ENCODE data around the gene ST3GAL3. TPM values are rescaled to one million over a fixed set of nuclear protein-coding genes. Genes with fewer than 3 reads are reported as not detected.

The ST3GAL3 gene
- total RNA-seq, 2 donors from 2014 or later, result 15.5 to 20.6 TPM

DNA sequence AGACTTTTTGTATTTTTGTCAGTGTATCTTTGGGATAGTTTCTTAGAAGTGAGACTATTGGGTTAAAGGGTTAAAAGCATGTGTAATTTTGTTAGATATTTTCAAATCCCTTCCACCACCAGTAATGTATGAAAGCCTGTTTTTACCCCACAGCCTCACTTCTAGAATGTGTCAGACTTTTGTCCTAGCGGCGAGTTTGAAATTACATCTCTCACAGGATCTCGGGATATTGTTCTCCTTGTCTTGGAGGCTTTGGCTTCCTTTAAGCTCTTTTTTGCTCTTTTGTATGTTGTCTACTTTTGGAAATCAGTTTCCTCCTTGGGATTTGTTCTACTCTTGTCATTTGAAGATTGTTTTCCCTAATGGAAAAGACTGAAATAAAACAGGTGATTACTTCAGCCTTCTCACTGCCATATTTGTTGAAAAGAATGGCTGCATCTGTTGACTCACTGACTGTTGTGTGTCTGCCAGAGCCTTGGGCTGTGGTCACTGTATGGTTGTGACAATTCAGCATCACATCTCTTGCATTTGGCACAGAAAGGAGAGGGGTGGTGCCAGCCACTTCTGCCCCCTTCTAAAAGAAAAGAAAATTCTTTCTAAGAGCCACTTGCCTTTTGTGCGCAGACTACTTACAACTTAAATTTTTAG lies 22.6 kb downstream of the ST3GAL3 start:
- H3K36me3 ChIP-seq, result no peaks in the 10 kb centered on the region
- H3K27me3 ChIP-seq, result no peaks in the 10 kb centered on the region
- no peak for DNase-seq (ENCODE audit: low spot score)
- H3K9me3 ChIP-seq, result no peaks in the 10 kb centered on the region
- H3K27ac ChIP-seq, result no peak overlapping the region
- H3K4me3 ChIP-seq, result no peak overlapping the region
- TF ChIP-seq, protein P1, sequence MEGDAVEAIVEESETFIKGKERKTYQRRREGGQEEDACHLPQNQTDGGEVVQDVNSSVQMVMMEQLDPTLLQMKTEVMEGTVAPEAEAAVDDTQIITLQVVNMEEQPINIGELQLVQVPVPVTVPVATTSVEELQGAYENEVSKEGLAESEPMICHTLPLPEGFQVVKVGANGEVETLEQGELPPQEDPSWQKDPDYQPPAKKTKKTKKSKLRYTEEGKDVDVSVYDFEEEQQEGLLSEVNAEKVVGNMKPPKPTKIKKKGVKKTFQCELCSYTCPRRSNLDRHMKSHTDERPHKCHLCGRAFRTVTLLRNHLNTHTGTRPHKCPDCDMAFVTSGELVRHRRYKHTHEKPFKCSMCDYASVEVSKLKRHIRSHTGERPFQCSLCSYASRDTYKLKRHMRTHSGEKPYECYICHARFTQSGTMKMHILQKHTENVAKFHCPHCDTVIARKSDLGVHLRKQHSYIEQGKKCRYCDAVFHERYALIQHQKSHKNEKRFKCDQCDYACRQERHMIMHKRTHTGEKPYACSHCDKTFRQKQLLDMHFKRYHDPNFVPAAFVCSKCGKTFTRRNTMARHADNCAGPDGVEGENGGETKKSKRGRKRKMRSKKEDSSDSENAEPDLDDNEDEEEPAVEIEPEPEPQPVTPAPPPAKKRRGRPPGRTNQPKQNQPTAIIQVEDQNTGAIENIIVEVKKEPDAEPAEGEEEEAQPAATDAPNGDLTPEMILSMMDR (IDR thresholded peaks at IDR 0.05), result no peak
- no peaks in the 10 kb centered on the region for H3K4me1 ChIP-seq

DNA sequence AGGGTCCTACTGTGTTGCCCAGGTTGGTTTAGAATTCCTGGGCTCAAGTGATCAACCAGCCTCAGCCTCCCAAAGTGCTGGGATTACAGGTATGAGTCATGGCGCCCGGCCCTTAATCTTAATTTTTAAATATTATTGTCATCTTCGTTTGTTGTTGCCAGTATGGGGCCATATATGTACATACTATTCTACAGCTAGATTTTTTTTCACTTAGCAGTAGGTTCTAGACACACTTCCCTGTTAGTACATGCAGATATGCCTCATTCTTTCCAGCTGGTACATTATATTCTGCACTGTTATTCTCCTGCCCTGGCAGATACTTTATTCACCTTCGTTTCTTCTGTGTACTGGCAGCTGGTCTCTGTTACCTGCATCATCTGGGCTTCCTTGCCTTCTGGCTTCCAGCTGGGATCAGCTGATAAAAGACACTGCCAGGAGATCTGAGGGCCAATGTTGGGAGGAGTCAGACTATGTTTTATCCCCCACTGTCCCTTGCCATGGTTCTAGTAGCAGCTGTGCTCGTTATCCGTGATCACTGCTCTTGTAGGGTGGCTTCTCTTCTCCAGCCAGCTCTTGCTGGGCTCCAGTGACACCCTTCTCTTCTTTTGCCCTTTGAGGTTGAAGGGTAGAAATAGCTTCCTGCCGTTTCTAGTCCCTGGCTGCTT lies 24.7 kb downstream of the ST3GAL3 start:
- TF ChIP-seq, protein P1 (IDR thresholded peaks at IDR 0.05), result no peak
- Histone ChIP-seq H3K27ac (no peak overlapping the region), H3K4me3 (no peak overlapping the region), H3K4me1 (no peaks in the 10 kb centered on the region), H3K9me3 (no peaks in the 10 kb centered on the region), H3K27me3 (no peaks in the 10 kb centered on the region), H3K36me3 (peaks cover 3% of the 10 kb centered on the region)
- no peak for DNase-seq (ENCODE audit: low spot score)

DNA sequence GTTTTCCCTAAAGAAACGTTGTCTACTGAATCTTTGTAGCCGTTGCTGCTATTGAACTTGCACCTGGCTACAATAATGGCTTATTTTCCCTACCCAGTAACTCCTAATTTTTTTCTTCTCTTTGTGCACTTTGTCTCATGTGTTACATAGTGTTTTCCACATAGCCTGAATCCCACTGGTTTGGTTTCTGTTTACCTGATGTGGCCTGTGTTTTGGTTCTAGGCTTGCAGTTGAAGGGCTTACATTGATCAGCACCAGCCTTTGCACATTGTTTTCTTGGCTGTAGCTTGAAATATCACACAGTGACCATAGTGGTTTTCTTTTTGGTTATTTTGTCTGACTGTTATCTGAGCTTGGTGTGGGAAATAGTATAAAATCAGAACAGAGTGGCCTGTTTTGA lies 29.5 kb downstream of the ST3GAL3 start:
- Histone ChIP-seq H3K4me1 (no peaks in the 10 kb centered on the region), H3K27ac (no peak overlapping the region), H3K27me3 (no peaks in the 10 kb centered on the region), H3K9me3 (no peaks in the 10 kb centered on the region), H3K36me3 (peaks cover 3% of the 10 kb centered on the region), H3K4me3 (no peak overlapping the region)
- DNase-seq (ENCODE audit: low spot score), result no peak
- TF ChIP-seq, protein P1 (IDR thresholded peaks at IDR 0.05), result no peak

DNA sequence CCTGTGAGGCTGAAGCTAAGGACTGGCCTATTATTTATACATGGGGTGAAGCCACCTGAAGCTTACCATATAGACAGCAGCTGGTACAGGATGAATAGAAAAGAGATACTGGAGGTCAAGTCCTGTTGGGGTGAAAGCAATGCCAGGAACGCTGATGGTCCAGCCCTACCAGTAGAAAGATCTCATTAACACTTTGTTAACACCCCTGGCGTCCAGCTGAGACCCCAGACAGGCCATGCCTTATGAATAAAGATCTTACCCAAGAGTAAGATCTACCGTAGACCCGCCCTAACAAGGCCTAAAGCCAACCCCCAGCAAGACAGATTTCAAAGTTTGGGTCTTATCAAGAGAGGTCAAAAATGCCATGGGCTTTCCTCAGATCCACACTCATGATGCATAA lies 34.7 kb downstream of the ST3GAL3 start:
- Histone ChIP-seq H3K27me3 (no peaks in the 10 kb centered on the region), H3K36me3 (no peaks in the 10 kb centered on the region), H3K9me3 (no peaks in the 10 kb centered on the region), H3K4me1 (no peaks in the 10 kb centered on the region), H3K4me3 (no peak overlapping the region), H3K27ac (no peak overlapping the region)
- no peak for DNase-seq (ENCODE audit: low spot score)
- TF ChIP-seq, protein P1 (IDR thresholded peaks at IDR 0.05), result no peak

DNA sequence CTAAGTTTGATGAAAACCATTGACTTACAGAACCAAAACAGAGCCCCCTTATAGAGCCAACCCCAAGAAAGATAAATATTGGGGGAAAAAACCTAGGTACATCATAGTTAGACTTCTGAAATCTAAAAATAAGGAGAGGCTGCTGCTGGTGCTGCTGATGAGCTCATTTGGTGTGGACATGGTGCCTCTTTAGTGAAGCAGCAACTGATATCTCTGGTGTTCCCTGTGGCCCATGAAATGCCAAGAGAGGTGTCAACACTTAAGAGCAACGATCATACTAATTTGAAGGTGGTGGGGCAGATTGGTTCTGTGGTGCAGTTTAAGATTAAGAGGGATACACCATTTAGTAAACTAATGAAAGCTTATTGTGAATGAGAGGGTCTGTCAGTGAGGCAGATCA lies 35.9 kb downstream of the ST3GAL3 start:
- no peak overlapping the region for H3K4me3 ChIP-seq
- no peak for DNase-seq (ENCODE audit: low spot score)
- TF ChIP-seq, protein P1 (IDR thresholded peaks at IDR 0.05), result no peak

More for the DNA sequence above, 35.9 kb downstream of the ST3GAL3 start:
- Histone ChIP-seq H3K9me3 (no peaks in the 10 kb centered on the region), H3K4me1 (no peaks in the 10 kb centered on the region), H3K36me3 (no peaks in the 10 kb centered on the region), H3K27me3 (no peaks in the 10 kb centered on the region), H3K27ac (no peak overlapping the region)

Measured in right atrium auricular region (tissue), 2 donors.